Calu3 (cell line): Measurements from ENCODE around the gene ATP11A. TPM values are rescaled to one million over a fixed set of nuclear protein-coding genes. Genes with fewer than 3 reads are reported as not detected.
"Not testable (repeated sequence)": the region's sequence is repeated elsewhere in the genome, so short reads cannot be mapped to it uniquely, and the experiment has no call there.

Source experiments
- BruUV-seq: library from RNA; stranded (reverse); fragments of 400-500 nt; replicated peaks from 2 replicates; lab custom pipeline; 2021; lab: Mats Ljungman, UMichigan
- CTCF ChIA-PET: fragments of 300-600 bp; sonication (Branson Sonifier 250); formaldehyde crosslinking; loops from one replicate; lab custom pipeline; 2022; ENCODE audit warnings: antibody characterized with exemption; lab: Charles Lee
- DNase-seq: peaks from one replicate; pipeline ENCODE4 v3.0.0; 2022
- H3K27ac Mint-ChIP-seq: one replicate; pipeline ENCODE4 v1.8.0; 2022; ENCODE audit warnings: mixed read lengths; ENCODE audit not compliant: unreplicated experiment
- H3K27me3 Mint-ChIP-seq: one replicate; pipeline ENCODE4 v1.8.0; 2022; ENCODE audit warnings: mixed read lengths; ENCODE audit not compliant: unreplicated experiment
- H3K36me3 Mint-ChIP-seq: one replicate; pipeline ENCODE4 v1.8.0; 2022; ENCODE audit warnings: mild to moderate bottlenecking, moderate library complexity, mixed read lengths; ENCODE audit not compliant: insufficient read depth, unreplicated experiment
- H3K4me1 Mint-ChIP-seq: one replicate; pipeline ENCODE4 v1.8.0; 2022; ENCODE audit warnings: mild to moderate bottlenecking, low read depth, mixed read lengths; ENCODE audit not compliant: unreplicated experiment
- H3K4me3 Mint-ChIP-seq: one replicate; pipeline ENCODE4 v1.8.0; 2022; ENCODE audit warnings: mild to moderate bottlenecking, low read depth, moderate library complexity, mixed read lengths; ENCODE audit not compliant: unreplicated experiment
- H3K9me3 Mint-ChIP-seq: one replicate; pipeline ENCODE4 v1.8.0; 2022; ENCODE audit warnings: low read depth, mixed read lengths; ENCODE audit not compliant: unreplicated experiment
- CTCF ChIP-seq: fragments of 200-600 bp; IDR thresholded peaks from one replicate; pipeline ENCODE4 v1.8.0; 2022; ENCODE audit warnings: antibody characterized with exemption; ENCODE audit not compliant: unreplicated experiment
- intact Hi-C: fragments of 100-400 bp; cut with micrococcal nuclease; formaldehyde crosslinking; loops from one replicate; pipeline ENCODE4 v1.10.0; 2022; ENCODE audit not compliant: unreplicated experiment
- total RNA-seq: library from RNA; stranded (reverse); gene quantifications from 2 replicates; pipeline ENCODE4 v1.2.3, GENCODE V29; 2022

Gene ATP11A
- total RNA-seq, 1 experiment from 2014 or later = 115 TPM

GRCh38 chr13:112785483-112785856, 95.6 kb downstream of the ATP11A start:
- DNase-seq = no peak
- H3K27me3 Mint-ChIP-seq = no peaks in the 10 kb centered on the region
- H3K36me3 Mint-ChIP-seq = no peaks in the 10 kb centered on the region
- H3K4me3 Mint-ChIP-seq = no peak overlapping the region
- no peaks in the 10 kb centered on the region for H3K9me3 Mint-ChIP-seq
- no TSS peak for BruUV-seq
- no peaks in the 10 kb centered on the region for H3K4me1 Mint-ChIP-seq
- no peak overlapping the region for H3K27ac Mint-ChIP-seq
- TF ChIP-seq CTCF = no peak
- intact Hi-C loops = no loop called here
- CTCF ChIA-PET = no interaction called here

DNA sequence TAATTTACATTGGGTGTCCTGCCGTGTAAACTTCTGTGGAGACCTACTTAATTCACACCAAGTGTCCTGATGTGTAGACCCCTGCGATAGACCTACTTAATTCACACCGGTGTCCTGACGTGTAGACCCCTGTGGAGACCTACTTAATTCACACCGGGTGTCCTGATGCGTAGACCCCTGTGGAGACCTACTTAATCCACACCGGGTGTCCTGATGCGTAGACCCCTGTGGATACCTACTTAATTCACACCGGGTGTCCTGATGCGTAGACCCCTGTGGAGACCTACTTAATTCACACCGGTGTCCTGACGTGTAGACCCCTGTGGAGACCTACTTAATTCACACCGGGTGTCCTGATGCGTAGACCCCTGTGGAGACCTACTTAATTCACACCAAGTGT, 97.0 kb downstream of the ATP11A start:
- H3K9me3 Mint-ChIP-seq, intact Hi-C loops, BruUV-seq, H3K36me3 Mint-ChIP-seq, H3K4me1 Mint-ChIP-seq, CTCF ChIA-PET, DNase-seq, H3K4me3 Mint-ChIP-seq, H3K27me3 Mint-ChIP-seq, H3K27ac Mint-ChIP-seq: not testable (repeated sequence)

DNA sequence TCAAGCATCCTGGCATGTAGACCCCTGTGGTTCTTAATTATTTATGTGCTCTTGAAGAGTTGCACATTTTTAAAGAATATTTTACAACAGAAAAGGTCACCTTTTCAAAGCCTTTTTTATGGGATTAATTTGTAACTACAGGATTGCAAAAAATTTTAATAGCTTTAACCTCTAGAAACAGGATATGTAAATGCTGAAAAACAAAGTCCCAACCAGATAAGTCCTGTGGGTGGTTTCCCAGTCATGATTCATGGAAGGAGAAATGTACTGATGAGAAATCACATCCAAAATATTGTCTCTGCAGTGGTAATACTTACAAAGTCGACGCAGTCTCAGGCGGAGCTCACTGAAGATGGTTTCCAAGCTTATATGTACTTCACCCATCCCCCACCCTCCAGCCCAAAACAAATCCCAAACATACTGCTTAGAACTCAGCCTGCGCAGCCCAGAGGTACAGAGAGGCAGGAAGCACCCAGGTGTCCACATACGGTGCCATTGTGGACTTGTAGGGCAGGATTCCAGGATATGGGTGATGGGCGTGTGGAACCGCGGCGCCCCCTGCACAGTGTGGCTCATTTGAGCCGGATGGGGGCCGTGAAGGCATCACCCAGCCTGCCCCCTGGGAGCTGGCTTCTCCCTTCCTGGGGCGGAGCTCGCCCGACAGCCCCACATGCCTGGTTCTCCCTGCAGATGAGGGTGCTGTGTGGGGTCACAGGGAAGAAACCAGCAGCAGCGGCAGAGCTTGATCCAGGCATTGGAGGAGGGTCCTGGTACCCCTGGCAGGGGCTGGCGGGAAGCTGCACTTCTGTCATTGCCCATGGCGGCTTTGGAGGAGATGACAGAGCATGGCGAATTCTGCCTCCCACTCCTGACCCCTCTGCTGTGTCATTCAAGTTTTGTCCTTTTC, 101.2 kb downstream of the ATP11A start:
- intact Hi-C loops = no loop called here
- no peak for TF ChIP-seq CTCF
- H3K36me3 Mint-ChIP-seq = no peaks in the 10 kb centered on the region
- H3K9me3 Mint-ChIP-seq = no peaks in the 10 kb centered on the region
- no TSS peak for BruUV-seq
- no peak overlapping the region for H3K4me3 Mint-ChIP-seq
- no peaks in the 10 kb centered on the region for H3K27me3 Mint-ChIP-seq
- H3K27ac Mint-ChIP-seq = no peak overlapping the region
- no peak for DNase-seq
- H3K4me1 Mint-ChIP-seq = no peaks in the 10 kb centered on the region
- CTCF ChIA-PET = no interaction called here

DNA sequence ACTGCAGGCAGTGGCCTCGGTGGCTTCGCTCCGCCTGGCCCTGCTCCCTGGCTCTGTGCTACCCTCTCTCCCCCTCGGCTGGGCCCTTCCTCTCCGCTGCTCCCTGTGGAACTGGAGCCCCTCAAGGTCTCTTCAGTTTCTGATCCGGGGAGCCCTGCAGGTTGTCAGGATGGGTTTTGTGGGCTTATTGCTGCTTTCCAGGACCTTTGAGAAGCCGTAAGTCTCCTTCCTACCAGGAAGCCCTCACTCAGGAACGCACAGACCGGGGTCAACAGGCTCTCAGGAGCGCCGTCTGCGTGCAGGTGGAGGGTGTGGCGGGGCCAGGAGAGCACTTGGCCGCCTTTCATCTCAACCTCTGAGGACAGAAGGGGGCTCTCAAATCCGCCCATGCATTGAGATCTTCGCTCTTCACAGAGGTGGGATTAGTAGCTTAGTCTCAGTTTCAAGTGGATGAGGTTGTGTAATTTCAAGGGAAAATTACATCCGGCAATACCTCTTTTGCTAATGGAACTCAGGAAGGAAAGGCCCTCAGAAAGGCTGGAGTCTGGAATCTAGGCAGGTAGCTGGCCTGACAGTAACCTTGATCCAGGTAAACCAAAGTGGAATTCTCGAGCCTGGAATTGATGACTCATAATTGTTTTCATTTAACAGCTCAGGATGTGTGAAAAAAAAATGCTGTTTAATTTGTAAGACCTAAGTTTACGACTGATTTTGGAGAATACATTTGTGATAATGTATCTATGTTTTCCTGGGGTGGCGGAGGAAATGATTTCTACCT, 102.0 kb downstream of the ATP11A start:
- H3K36me3 Mint-ChIP-seq = no peaks in the 10 kb centered on the region
- DNase-seq = no peak
- no peak for TF ChIP-seq CTCF
- no peaks in the 10 kb centered on the region for H3K9me3 Mint-ChIP-seq
- intact Hi-C loops = no loop called here
- no peaks in the 10 kb centered on the region for H3K27me3 Mint-ChIP-seq
- peak overlapping the region; percentile 17 for H3K27ac Mint-ChIP-seq
- CTCF ChIA-PET = no interaction called here
- no peaks in the 10 kb centered on the region for H3K4me1 Mint-ChIP-seq
- H3K4me3 Mint-ChIP-seq = no peak overlapping the region
- BruUV-seq = no TSS peak
